Osteocyte (in vitro differentiated cells): ENCODE data around the gene ZNF521. TPM values are rescaled to one million over a fixed set of nuclear protein-coding genes. Genes with fewer than 3 reads are reported as not detected.

ENCODE experiments used
- DNase-seq: peaks from one replicate; pipeline ENCODE4 v3.0.0; 2021; ENCODE audit warnings: mixed read lengths; ENCODE audit not compliant: unreplicated experiment; ENCODE audit errors: extremely low spot score
- H3K27ac Mint-ChIP-seq: one replicate; pipeline ENCODE4 v1.8.0; 2021; ENCODE audit warnings: mild to moderate bottlenecking, mixed read lengths; ENCODE audit not compliant: unreplicated experiment
- H3K27me3 Mint-ChIP-seq: one replicate; pipeline ENCODE4 v1.8.0; 2021; ENCODE audit warnings: mixed read lengths; ENCODE audit not compliant: unreplicated experiment
- H3K36me3 Mint-ChIP-seq: one replicate; pipeline ENCODE4 v1.8.0; 2021; ENCODE audit warnings: mixed read lengths; ENCODE audit not compliant: unreplicated experiment
- H3K4me1 Mint-ChIP-seq: one replicate; pipeline ENCODE4 v1.8.0; 2021; ENCODE audit warnings: mixed read lengths; ENCODE audit not compliant: unreplicated experiment
- H3K4me3 Mint-ChIP-seq: one replicate; pipeline ENCODE4 v1.8.0; 2021; ENCODE audit warnings: mild to moderate bottlenecking, moderate library complexity, mixed read lengths; ENCODE audit not compliant: unreplicated experiment
- H3K9me3 Mint-ChIP-seq: one replicate; pipeline ENCODE4 v1.8.0; 2021; ENCODE audit warnings: mixed read lengths; ENCODE audit not compliant: unreplicated experiment
- CTCF ChIP-seq: fragments of 200-600 bp; sonication (generic); IDR thresholded peaks from 2 replicates; pipeline ENCODE4 v1.5.0; 2021; ENCODE audit warnings: antibody characterized with exemption, mild to moderate bottlenecking, moderate library complexity
- long read RNA-seq: library from polyadenylated mRNA; unstranded; transcript quantifications from one replicate; pipeline ENCODE4 v2.0.0, GENCODE V29; 2021
- total RNA-seq: library from RNA; stranded (reverse); gene quantifications from 2 replicates; pipeline ENCODE4 v1.2.1, GENCODE V29; 2021

The ZNF521 gene
- total RNA-seq, result 52.2 and 57.1 TPM in 2 replicates
- long read RNA-seq, full-length matches to known transcripts, result 36 of 75 reads
- long read RNA-seq, partial matches to known transcripts, result 25 of 75 reads
- long read RNA-seq, other reads (novel, unspliced or antisense), result 14 of 75 reads

DNA sequence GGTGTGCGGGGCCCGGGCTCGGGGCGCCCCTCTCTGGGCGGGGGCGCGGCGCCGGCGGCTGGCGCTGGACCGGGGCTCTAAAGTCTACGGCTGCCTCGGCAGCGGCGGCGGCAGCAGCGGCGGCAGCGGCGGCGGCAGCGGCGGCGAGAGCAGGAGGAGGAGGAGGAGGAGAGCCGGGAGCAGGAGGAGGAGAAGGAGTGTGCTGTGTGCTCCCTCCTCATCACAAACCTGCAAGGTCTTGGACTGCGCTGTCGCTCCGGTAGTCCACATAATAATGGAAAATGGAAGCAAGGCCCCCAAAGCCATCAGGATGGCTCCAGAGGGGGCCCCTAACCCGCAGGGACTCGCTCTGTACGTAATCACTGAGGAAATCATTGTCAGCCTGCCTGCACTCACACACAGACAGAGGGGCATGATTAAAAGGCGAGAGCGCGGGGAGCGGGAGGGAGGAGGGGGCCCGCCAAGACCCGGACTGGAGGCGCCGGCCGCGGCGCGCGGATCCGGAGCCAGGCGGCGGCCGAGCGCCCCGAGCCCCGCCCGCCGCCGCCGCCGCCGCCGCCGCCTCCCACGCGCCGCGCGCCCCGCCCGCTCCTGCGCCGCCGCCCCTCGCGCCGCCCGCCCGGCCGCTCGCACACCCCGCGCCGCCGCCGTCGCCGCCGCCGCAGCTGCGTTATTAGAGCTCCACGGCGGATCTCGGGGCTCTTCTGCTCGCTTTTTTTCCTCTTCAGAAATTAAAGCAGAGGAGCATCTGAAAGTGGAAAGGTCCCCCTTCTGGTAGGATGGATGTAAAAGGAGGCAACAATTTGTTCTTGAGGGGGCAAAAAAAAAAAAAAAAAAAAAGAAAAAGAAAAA lies at the start of gene ZNF521:
ZNF521 (minus strand) TSS at position 390 of the 852 bp plus-strand sequence. CDS start 1,220 bp downstream, outside the sequence.
- Mint-ChIP-seq H3K4me1 (peaks cover 23% of the 10 kb centered on the region), H3K4me3 (peak within 1 kb of the TSS; percentile 91), H3K27me3 (peaks cover 11% of the 10 kb centered on the region), H3K27ac (peak within 1 kb of the TSS; percentile 94), H3K9me3 (no peaks in the 10 kb centered on the region), H3K36me3 (no peaks in the 10 kb centered on the region)
- DNase-seq, result peak; percentile 94
- peak; percentile 57 for TF ChIP-seq CTCF

DNA sequence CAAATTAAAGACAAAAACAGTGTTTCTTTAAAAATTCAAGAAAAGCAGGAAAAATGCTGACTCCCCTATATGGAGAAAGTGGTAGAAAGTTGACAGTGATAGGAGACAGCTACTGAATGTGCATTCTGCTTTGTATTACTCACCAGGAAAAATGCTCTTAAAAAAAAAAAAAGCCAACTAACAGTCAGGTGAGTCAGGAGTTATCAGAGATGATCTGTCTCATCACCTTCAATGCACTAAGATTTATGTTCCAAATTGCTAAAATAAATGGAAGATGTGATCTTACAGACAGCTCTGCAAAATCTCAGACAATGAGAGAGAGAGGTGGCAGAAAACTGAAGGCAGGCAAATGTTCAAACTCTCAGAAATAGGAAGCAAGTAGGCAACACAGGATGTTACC lies 47.6 kb upstream of the ZNF521 start:
- DNase-seq, result no peak
- Mint-ChIP-seq H3K36me3 (no peaks in the 10 kb centered on the region), H3K9me3 (peaks cover 12% of the 10 kb centered on the region), H3K4me1 (no peaks in the 10 kb centered on the region), H3K4me3 (no peak overlapping the region), H3K27me3 (peaks cover 12% of the 10 kb centered on the region), H3K27ac (no peak overlapping the region)
- no peak for TF ChIP-seq CTCF

DNA sequence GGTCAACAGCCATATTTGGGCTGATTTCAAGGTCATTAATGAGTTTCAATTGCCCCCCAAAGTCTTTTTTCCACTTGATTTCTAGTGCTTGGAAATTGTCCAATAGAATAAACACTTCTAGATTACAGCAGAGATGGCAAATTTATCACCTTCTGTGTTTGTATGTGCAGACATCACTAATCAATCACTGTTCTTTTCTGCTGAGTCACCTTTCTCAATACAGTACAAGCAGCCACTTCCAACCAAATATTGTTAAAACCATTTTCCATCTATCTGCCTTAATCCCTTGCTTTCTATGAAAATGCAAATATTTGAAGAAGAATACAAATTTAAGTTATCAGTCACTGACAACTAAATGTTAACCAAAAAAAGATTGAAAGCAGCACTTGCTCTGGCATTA lies 40.2 kb upstream of the ZNF521 start:
- Mint-ChIP-seq H3K36me3 (no peaks in the 10 kb centered on the region), H3K4me3 (no peak overlapping the region), H3K9me3 (peaks cover 15% of the 10 kb centered on the region), H3K4me1 (no peaks in the 10 kb centered on the region), H3K27me3 (peaks cover 26% of the 10 kb centered on the region), H3K27ac (no peak overlapping the region)
- TF ChIP-seq CTCF, result no peak
- DNase-seq, result no peak

- H3K36me3 Mint-ChIP-seq, result no peaks in the 10 kb centered on the region
- H3K4me1 Mint-ChIP-seq, result peaks cover 33% of the 10 kb centered on the region
- no peak for DNase-seq
- peak overlapping the region; percentile 35 for H3K27ac Mint-ChIP-seq
- TF ChIP-seq CTCF, result no peak
- peaks cover 17% of the 10 kb centered on the region for H3K27me3 Mint-ChIP-seq
- no peak overlapping the region for H3K4me3 Mint-ChIP-seq
- no peaks in the 10 kb centered on the region for H3K9me3 Mint-ChIP-seq
These were observed 21.6 kb upstream of the ZNF521 start for GRCh38 chr18:25373432-25374179.

- Mint-ChIP-seq H3K4me3 (no peak overlapping the region), H3K36me3 (no peaks in the 10 kb centered on the region), H3K9me3 (no peaks in the 10 kb centered on the region), H3K27ac (no peak overlapping the region), H3K27me3 (peaks cover 14% of the 10 kb centered on the region), H3K4me1 (peaks cover 33% of the 10 kb centered on the region)
- DNase-seq, result no peak
- TF ChIP-seq CTCF, result no peak
These were observed 18.4 kb upstream of the ZNF521 start for GRCh38 chr18:25370391-25370790.
